A673 (cell line): ENCODE data around the gene FUBP3. TPM values are rescaled to one million over a fixed set of nuclear protein-coding genes. Genes with fewer than 3 reads are reported as not detected.

Experiments
- BruUV-seq: library from RNA; stranded (reverse); fragments of 400-500 nt; replicated peaks from 2 replicates; lab custom pipeline; 2021; lab: Mats Ljungman, UMichigan
- CTCF ChIA-PET: fragments of 300-600 bp; sonication (Branson Sonifier 250); formaldehyde crosslinking; loops from one replicate; lab custom pipeline; 2022; ENCODE audit warnings: antibody characterized with exemption; lab: Charles Lee
- POLR2A ChIA-PET: fragments of 300-600 bp; sonication (Branson Sonifier 250); formaldehyde crosslinking; loops from one replicate; lab custom pipeline; 2022; ENCODE audit warnings: antibody characterized with exemption; ENCODE audit not compliant: low non-redundant PET; lab: Charles Lee
- DNase-seq: peaks from one replicate; pipeline ENCODE4 v3.0.0-alpha.2; 2015; ENCODE audit warnings: low spot score
- H3K27ac ChIP-seq: fragments of 200-600 bp; sonication (generic); 2 replicates; pipeline ENCODE4 v1.5.1; 2016; ENCODE audit warnings: mixed run types, low read depth, mild to moderate bottlenecking, mixed read lengths, antibody characterized with exemption, low read length; ENCODE audit not compliant: poor library complexity, severe bottlenecking
- H3K27me3 ChIP-seq: fragments of 200-600 bp; sonication (generic); replicated peaks from 2 replicates; pipeline ENCODE4 v1.6.1; 2017; ENCODE audit warnings: mixed run types, low read depth, mild to moderate bottlenecking, mixed read lengths, antibody characterized with exemption, low read length; ENCODE audit not compliant: insufficient read depth, poor library complexity
- H3K36me3 ChIP-seq: fragments of 200-600 bp; sonication (generic); 2 replicates; pipeline ENCODE4 v1.6.1; 2016; ENCODE audit warnings: mixed run types, mild to moderate bottlenecking, mixed read lengths, antibody characterized with exemption, low read length; ENCODE audit not compliant: insufficient read depth, poor library complexity, severe bottlenecking
- H3K4me1 ChIP-seq: fragments of 200-600 bp; sonication (generic); 2 replicates; pipeline ENCODE4 v1.6.1; 2017; ENCODE audit warnings: mixed run types, mild to moderate bottlenecking, mixed read lengths, antibody characterized with exemption, low read length; ENCODE audit not compliant: insufficient read depth, poor library complexity, severe bottlenecking
- H3K4me3 ChIP-seq: fragments of 200-600 bp; sonication (generic); 2 replicates; pipeline ENCODE4 v1.5.1; 2016; ENCODE audit warnings: low read depth, mixed run types, mild to moderate bottlenecking, mixed read lengths, low read length; ENCODE audit not compliant: poor library complexity, severe bottlenecking
- H3K9me3 ChIP-seq: fragments of 200-600 bp; sonication (generic); 2 replicates; pipeline ENCODE4 v1.6.1; 2016; ENCODE audit warnings: mixed run types, low read depth, mild to moderate bottlenecking, mixed read lengths, antibody characterized with exemption, low read length; ENCODE audit not compliant: poor library complexity, severe bottlenecking
- CTCF ChIP-seq: fragments of 300-800, 200-600 bp; sonication (generic); conservative IDR thresholded peaks from 2 replicates; pipeline ENCODE4 v1.5.1; 2017; ENCODE audit warnings: low read depth, mild to moderate bottlenecking, antibody characterized with exemption, low read length, moderate library complexity, mixed read lengths
- EZH2 ChIP-seq: fragments of 200-600 bp; sonication (generic); IDR thresholded peaks from 2 replicates; pipeline ENCODE4 v1.6.1; 2017; ENCODE audit warnings: borderline replicate concordance, low read depth, mild to moderate bottlenecking, mixed read lengths, antibody characterized with exemption, low read length; ENCODE audit not compliant: poor library complexity, severe bottlenecking
- intact Hi-C: fragments of 100-400 bp; cut with micrococcal nuclease; formaldehyde crosslinking; loops from one replicate; pipeline ENCODE4 v1.10.0; 2022; ENCODE audit not compliant: unreplicated experiment
- total RNA-seq: library from RNA; stranded (reverse); gene quantifications from 2 replicates; pipeline ENCODE4 v1.2.3, GENCODE V29; 2021

The FUBP3 gene
- total RNA-seq, 1 experiment from 2014 or later: 80.4 TPM

GRCh38 chr9:130606887-130607600 lies 27.7 kb downstream of the FUBP3 start:
- no peak for TF ChIP-seq CTCF
- no peak for TF ChIP-seq EZH2
- DNase-seq: no peak
- intact Hi-C loops: no loop called here
- ChIA-PET CTCF (no interaction called here), POLR2A (no interaction called here)
- Histone ChIP-seq H3K9me3 (no peaks in the 10 kb centered on the region), H3K36me3 (peaks cover 14% of the 10 kb centered on the region), H3K4me1 (no peaks in the 10 kb centered on the region), H3K27ac (no peak overlapping the region), H3K27me3 (no peaks in the 10 kb centered on the region), H3K4me3 (no peak overlapping the region)
- no TSS peak for BruUV-seq

- BruUV-seq: no TSS peak
- Histone ChIP-seq H3K36me3 (peaks cover 20% of the 10 kb centered on the region), H3K27me3 (no peaks in the 10 kb centered on the region), H3K27ac (no peak overlapping the region), H3K4me3 (no peak overlapping the region), H3K9me3 (no peaks in the 10 kb centered on the region), H3K4me1 (no peaks in the 10 kb centered on the region)
- TF ChIP-seq EZH2 (no peak), CTCF (no peak)
- POLR2A ChIA-PET: no interaction called here
- no peak for DNase-seq
- intact Hi-C loops: no loop called here
- CTCF ChIA-PET: no interaction called here
Observed at GRCh38 chr9:130607640-130608420, 28.5 kb downstream of the FUBP3 start.

GRCh38 chr9:130608554-130609134 lies 29.3 kb downstream of the FUBP3 start:
- Histone ChIP-seq H3K4me1 (no peaks in the 10 kb centered on the region), H3K27me3 (no peaks in the 10 kb centered on the region), H3K27ac (no peak overlapping the region), H3K9me3 (no peaks in the 10 kb centered on the region), H3K4me3 (no peak overlapping the region), H3K36me3 (peaks cover 28% of the 10 kb centered on the region)
- ChIA-PET CTCF (no interaction called here), POLR2A (no interaction called here)
- DNase-seq: no peak
- TF ChIP-seq CTCF: no peak
- no peak for TF ChIP-seq EZH2
- no TSS peak for BruUV-seq
- intact Hi-C loops: no loop called here
